Panc1 (cell line): ENCODE data around the gene PIK3R4.

ENCODE experiments used
- POLR2AphosphoS5 ChIP-seq: IDR thresholded peaks from 2 replicates; pipeline ENCODE4 v1.6.1; 2012; ENCODE audit warnings: mild to moderate bottlenecking, low read depth, low read length, moderate library complexity
- SIN3A ChIP-seq: IDR thresholded peaks from 2 replicates; pipeline ENCODE4 v1.6.1; 2012; ENCODE audit warnings: low read depth, mild to moderate bottlenecking, low read length, moderate library complexity, borderline replicate concordance; ENCODE audit not compliant: insufficient read depth
- TF ChIP-seq, protein P1 (sequence below): fragments of 450-650 bp; IDR thresholded peaks from 2 replicates; pipeline ENCODE4 v1.5.1; 2017; ENCODE audit warnings: mild to moderate bottlenecking
- TF ChIP-seq, protein P2 (sequence below), 2 experiments: IDR thresholded peaks; 2 replicates each; pipeline ENCODE4 v1.6.1; 2011 to 2012; ENCODE audit warnings: low read depth in 2 of 2, control low read depth in 1 of 2, low read length in 1 of 2, mild to moderate bottlenecking in 1 of 2, moderate library complexity in 1 of 2; ENCODE audit not compliant: insufficient read depth in 1 of 2

DNA sequence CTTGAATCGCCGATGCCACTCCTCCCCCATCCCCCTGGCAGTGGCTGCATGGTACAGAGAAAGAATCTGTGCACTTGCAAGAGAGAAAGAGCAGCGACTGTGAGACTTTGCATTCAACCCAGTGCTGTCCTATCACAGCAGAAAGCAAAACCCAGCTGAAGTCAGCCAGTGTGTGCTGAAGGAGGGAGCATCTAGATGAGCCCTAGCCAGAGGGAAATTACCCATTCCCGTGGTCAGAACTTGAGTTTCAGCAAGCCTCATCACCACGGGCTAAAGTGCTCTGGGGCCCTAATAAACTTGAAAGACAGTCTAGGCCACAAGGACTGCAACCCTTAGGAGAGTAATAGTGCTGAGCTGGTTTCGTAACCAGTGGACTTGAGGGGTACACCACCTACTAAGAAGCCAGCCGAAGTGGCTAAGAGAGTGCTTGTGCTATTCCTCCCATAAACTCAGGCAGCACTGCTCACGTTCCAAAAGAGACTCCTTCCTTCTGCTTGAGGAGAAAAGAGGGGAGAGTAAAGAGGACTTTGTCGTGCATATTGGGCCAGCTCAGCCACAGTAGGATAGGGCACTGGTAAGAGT lies 15.2 kb upstream of the PIK3R4 start:
- TF ChIP-seq, protein P1, sequence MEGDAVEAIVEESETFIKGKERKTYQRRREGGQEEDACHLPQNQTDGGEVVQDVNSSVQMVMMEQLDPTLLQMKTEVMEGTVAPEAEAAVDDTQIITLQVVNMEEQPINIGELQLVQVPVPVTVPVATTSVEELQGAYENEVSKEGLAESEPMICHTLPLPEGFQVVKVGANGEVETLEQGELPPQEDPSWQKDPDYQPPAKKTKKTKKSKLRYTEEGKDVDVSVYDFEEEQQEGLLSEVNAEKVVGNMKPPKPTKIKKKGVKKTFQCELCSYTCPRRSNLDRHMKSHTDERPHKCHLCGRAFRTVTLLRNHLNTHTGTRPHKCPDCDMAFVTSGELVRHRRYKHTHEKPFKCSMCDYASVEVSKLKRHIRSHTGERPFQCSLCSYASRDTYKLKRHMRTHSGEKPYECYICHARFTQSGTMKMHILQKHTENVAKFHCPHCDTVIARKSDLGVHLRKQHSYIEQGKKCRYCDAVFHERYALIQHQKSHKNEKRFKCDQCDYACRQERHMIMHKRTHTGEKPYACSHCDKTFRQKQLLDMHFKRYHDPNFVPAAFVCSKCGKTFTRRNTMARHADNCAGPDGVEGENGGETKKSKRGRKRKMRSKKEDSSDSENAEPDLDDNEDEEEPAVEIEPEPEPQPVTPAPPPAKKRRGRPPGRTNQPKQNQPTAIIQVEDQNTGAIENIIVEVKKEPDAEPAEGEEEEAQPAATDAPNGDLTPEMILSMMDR, result no peak
- TF ChIP-seq POLR2AphosphoS5 (no peak), SIN3A (no peak)
- TF ChIP-seq, protein P2, sequence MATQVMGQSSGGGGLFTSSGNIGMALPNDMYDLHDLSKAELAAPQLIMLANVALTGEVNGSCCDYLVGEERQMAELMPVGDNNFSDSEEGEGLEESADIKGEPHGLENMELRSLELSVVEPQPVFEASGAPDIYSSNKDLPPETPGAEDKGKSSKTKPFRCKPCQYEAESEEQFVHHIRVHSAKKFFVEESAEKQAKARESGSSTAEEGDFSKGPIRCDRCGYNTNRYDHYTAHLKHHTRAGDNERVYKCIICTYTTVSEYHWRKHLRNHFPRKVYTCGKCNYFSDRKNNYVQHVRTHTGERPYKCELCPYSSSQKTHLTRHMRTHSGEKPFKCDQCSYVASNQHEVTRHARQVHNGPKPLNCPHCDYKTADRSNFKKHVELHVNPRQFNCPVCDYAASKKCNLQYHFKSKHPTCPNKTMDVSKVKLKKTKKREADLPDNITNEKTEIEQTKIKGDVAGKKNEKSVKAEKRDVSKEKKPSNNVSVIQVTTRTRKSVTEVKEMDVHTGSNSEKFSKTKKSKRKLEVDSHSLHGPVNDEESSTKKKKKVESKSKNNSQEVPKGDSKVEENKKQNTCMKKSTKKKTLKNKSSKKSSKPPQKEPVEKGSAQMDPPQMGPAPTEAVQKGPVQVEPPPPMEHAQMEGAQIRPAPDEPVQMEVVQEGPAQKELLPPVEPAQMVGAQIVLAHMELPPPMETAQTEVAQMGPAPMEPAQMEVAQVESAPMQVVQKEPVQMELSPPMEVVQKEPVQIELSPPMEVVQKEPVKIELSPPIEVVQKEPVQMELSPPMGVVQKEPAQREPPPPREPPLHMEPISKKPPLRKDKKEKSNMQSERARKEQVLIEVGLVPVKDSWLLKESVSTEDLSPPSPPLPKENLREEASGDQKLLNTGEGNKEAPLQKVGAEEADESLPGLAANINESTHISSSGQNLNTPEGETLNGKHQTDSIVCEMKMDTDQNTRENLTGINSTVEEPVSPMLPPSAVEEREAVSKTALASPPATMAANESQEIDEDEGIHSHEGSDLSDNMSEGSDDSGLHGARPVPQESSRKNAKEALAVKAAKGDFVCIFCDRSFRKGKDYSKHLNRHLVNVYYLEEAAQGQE (IDR thresholded peaks at IDR 0.05; ENCODE audit: insufficient read depth in 1 of 2, low read depth in 2 of 2, low read length in 1 of 2), result no peak
